IMR-90 (cell line): ENCODE measurements around the gene NPHS1. TPM values are rescaled to one million over a fixed set of nuclear protein-coding genes. Genes with fewer than 3 reads are reported as not detected.

ENCODE experiments used
- ATAC-seq: fragments of 200-7000 bp; cut with Tn5 transposase; 2 replicates; pipeline ENCODE4 v1.9.1; 2020; ENCODE audit warnings: low read depth, mild to moderate bottlenecking, moderate library complexity
- BruUV-seq: library from RNA; stranded (reverse); fragments of 400-500 nt; replicated peaks from 2 replicates; lab custom pipeline; 2021; lab: Mats Ljungman, UMichigan
- CTCF ChIA-PET: fragments of 300-600 bp; formaldehyde crosslinking; extraction: SDS; loops from one replicate; lab custom pipeline; 2021; ENCODE audit warnings: antibody characterized with exemption; lab: Yijun Ruan, JAX
- POLR2A ChIA-PET: fragments of 300-600 bp; sonication (Branson Sonifier 250); formaldehyde crosslinking; loops from one replicate; lab custom pipeline; 2022; ENCODE audit warnings: antibody characterized with exemption; ENCODE audit not compliant: unreplicated experiment; lab: Charles Lee
- DNase-seq: peaks from one replicate; pipeline ENCODE4 v3.0.0; 2013
- H2AFZ ChIP-seq: replicated peaks from 2 replicates; pipeline ENCODE3; 2013; ENCODE audit warnings: low read length, mild to moderate bottlenecking; ENCODE audit not compliant: poor library complexity
- H2AK5ac ChIP-seq: 2 replicates; pipeline ENCODE4 v1.6.1; 2013; ENCODE audit warnings: low read depth, low read length, inconsistent platforms
- H2AK9ac ChIP-seq: replicated peaks from 2 replicates; pipeline ENCODE3; 2013; ENCODE audit warnings: mild to moderate bottlenecking, low read depth, low read length, moderate library complexity; ENCODE audit not compliant: poor library complexity
- H2BK120ac ChIP-seq: 2 replicates; pipeline ENCODE4 v1.6.1; 2013; ENCODE audit warnings: low read depth, low read length, inconsistent platforms
- H2BK15ac ChIP-seq: 3 replicates; pipeline ENCODE4 v1.6.1; 2013; ENCODE audit warnings: low read depth, low read length, inconsistent platforms
- H2BK20ac ChIP-seq: 2 replicates; pipeline ENCODE4 v1.6.1; 2013; ENCODE audit warnings: low read depth, mild to moderate bottlenecking, inconsistent platforms, low read length, moderate library complexity
- H2BK5ac ChIP-seq: 2 replicates; pipeline ENCODE4 v1.6.1; 2013; ENCODE audit warnings: mild to moderate bottlenecking, low read depth, low read length, inconsistent platforms; ENCODE audit not compliant: poor library complexity, severe bottlenecking
- H3K14ac ChIP-seq: replicated peaks from 2 replicates; pipeline ENCODE4 v1.6.1; 2013; ENCODE audit warnings: low read depth, low read length, inconsistent platforms
- H3K18ac ChIP-seq: 2 replicates; pipeline ENCODE4 v1.6.1; 2013; ENCODE audit warnings: low read depth, low read length, control low read depth
- H3K23ac ChIP-seq: 2 replicates; pipeline ENCODE4 v1.6.1; 2013; ENCODE audit warnings: low read depth, low read length, inconsistent platforms
- H3K27ac ChIP-seq: 2 replicates; pipeline ENCODE4 v1.5.1; 2013; ENCODE audit warnings: mild to moderate bottlenecking, control low read depth, low read length; ENCODE audit not compliant: insufficient read depth
- H3K27me3 ChIP-seq: 2 replicates; pipeline ENCODE4 v1.6.1; 2013; ENCODE audit warnings: low read length; ENCODE audit not compliant: control insufficient read depth, insufficient read depth
- H3K36me3 ChIP-seq: 2 replicates; pipeline ENCODE4 v1.6.1; 2013; ENCODE audit warnings: low read length, mixed read lengths; ENCODE audit not compliant: control insufficient read depth, insufficient read depth
- H3K4ac ChIP-seq: 2 replicates; pipeline ENCODE4 v1.6.1; 2013; ENCODE audit warnings: low read depth, low read length, inconsistent platforms
- H3K4me1 ChIP-seq: 2 replicates; pipeline ENCODE4 v1.6.1; 2013; ENCODE audit warnings: low read length, mixed read lengths; ENCODE audit not compliant: control insufficient read depth, insufficient read depth
- H3K4me2 ChIP-seq: 2 replicates; pipeline ENCODE4 v1.6.1; 2013; ENCODE audit warnings: low read depth, mild to moderate bottlenecking, control low read depth, low read length, moderate library complexity
- H3K4me3 ChIP-seq: 2 replicates; pipeline ENCODE4 v1.5.1; 2013; ENCODE audit warnings: low read depth, mild to moderate bottlenecking, control low read depth, low read length, moderate library complexity; ENCODE audit not compliant: insufficient read depth
- H3K56ac ChIP-seq: 2 replicates; pipeline ENCODE4 v1.6.1; 2013; ENCODE audit warnings: low read length, inconsistent platforms; ENCODE audit not compliant: insufficient read depth; ENCODE audit errors: extremely low read depth
- H3K79me1 ChIP-seq, 2 experiments: 2 replicates each; pipeline ENCODE4 v1.6.1; 2013; ENCODE audit warnings: low read length in 2 of 2, inconsistent platforms in 1 of 2, low read depth in 1 of 2
- H3K9ac ChIP-seq: 2 replicates; pipeline ENCODE4 v1.6.1; 2013; ENCODE audit warnings: low read depth, low read length, control low read depth
- H3K9me1 ChIP-seq: 2 replicates; pipeline ENCODE4 v1.6.1; 2013; ENCODE audit warnings: low read length, inconsistent platforms; ENCODE audit not compliant: insufficient read depth
- H3K9me3 ChIP-seq: 2 replicates; pipeline ENCODE4 v1.6.1; 2013; ENCODE audit warnings: low read length; ENCODE audit not compliant: control insufficient read depth, insufficient read depth
- H4K20me1 ChIP-seq: 2 replicates; pipeline ENCODE4 v1.6.1; 2013; ENCODE audit warnings: low read length, inconsistent platforms; ENCODE audit not compliant: insufficient read depth
- H4K5ac ChIP-seq: 2 replicates; pipeline ENCODE4 v1.6.1; 2013; ENCODE audit warnings: mild to moderate bottlenecking, low read depth, low read length, control low read depth
- H4K8ac ChIP-seq, 2 experiments: 2 replicates each; pipeline ENCODE4 v1.6.1; 2013; ENCODE audit warnings: low read depth in 2 of 2, low read length in 2 of 2, control low read depth in 1 of 2, inconsistent platforms in 1 of 2
- H4K91ac ChIP-seq: 2 replicates; pipeline ENCODE4 v1.6.1; 2013; ENCODE audit warnings: low read depth, low read length, inconsistent platforms; ENCODE audit not compliant: insufficient read depth
- MAFK ChIP-seq: IDR thresholded peaks from 2 replicates; pipeline ENCODE4 v1.6.1; 2012; ENCODE audit warnings: low read depth, low read length, improper control_type of control experiment
- NFE2L2 ChIP-seq: fragments of 150-350 bp; IDR thresholded peaks from 2 replicates; pipeline ENCODE4 v1.6.1; 2016; ENCODE audit warnings: low read depth, mild to moderate bottlenecking, low read length
- POLR2A ChIP-seq: IDR thresholded peaks from 2 replicates; pipeline ENCODE4 v1.6.1; 2012; ENCODE audit warnings: mild to moderate bottlenecking, low read depth, low read length
- RFX5 ChIP-seq: IDR thresholded peaks from 2 replicates; pipeline ENCODE4 v1.8.0; 2012; ENCODE audit warnings: low read depth, mild to moderate bottlenecking, low read length, moderate library complexity
- WGBS, 2 experiments: methylation state at CpG; one replicate each; pipeline versions ENCODE4 v1.1.5 to v1.1.7; 2013; ENCODE audit warnings: missing lambda C conversion rate in 2 of 2; ENCODE audit not compliant: insufficient read length in 1 of 2; ENCODE audit errors: extremely low coverage in 2 of 2; 5-methylcytosine and 5-hydroxymethylcytosine counted together
- dilution Hi-C: fragments of 300-500 bp; cut with HindIII; formaldehyde crosslinking; loops from one replicate; pipeline ENCODE4 v1.14.3; 2018; ENCODE audit warnings: low sequenced_read_pairs; ENCODE audit not compliant: unreplicated experiment
- in situ Hi-C: fragments of 300-500 bp; cut with MboI; formaldehyde crosslinking; loops from 3 replicates; pipeline ENCODE4 v1.14.3; 2019; ENCODE audit warnings: low sequenced_read_pairs, inconsistent platforms, mixed read lengths
- intact Hi-C: fragments of 100-400 bp; cut with micrococcal nuclease; formaldehyde crosslinking; loops from 2 replicates; pipeline ENCODE4 v1.10.0; 2022
- polyA plus RNA-seq, 3 experiments: library from polyadenylated mRNA; depleted of rRNA; stranded (reverse); fragments of >200 nt; gene quantifications; 2 replicates each; pipeline ENCODE4 v1.2.3, GENCODE V29; 2012; ENCODE audit warnings: low replicate concordance in 1 of 3
- total RNA-seq: library from RNA; depleted of rRNA; stranded (reverse); fragments of >200 nt; gene quantifications from 2 replicates; pipeline ENCODE4 v1.2.3, GENCODE V29; 2012

Gene NPHS1
- total and polyA plus RNA-seq, 2 of the 4 experiments (the other 2 are of a cell fraction) = not detected

- TF ChIP-seq RFX5 (no peak), POLR2A (no peak), MAFK (no peak), NFE2L2 (no peak)
- no peak overlapping the region for H2BK20ac ChIP-seq
- intact Hi-C loops = no loop called here
These were observed 3.8 kb downstream of the NPHS1 start for GRCh38 chr19:35848486-35848885.

More at GRCh38 chr19:35848486-35848885, 3.8 kb downstream of the NPHS1 start:
- in situ Hi-C loops (no loop called here), dilution Hi-C loops (no loop called here)
- POLR2A ChIA-PET = no interaction called here
- no peaks in the 10 kb centered on the region for H3K79me1 ChIP-seq
- no peaks in the 10 kb centered on the region for H3K9me1 ChIP-seq
- no peak overlapping the region for H3K18ac ChIP-seq
- H3K9me3 ChIP-seq = peaks cover 7% of the 10 kb centered on the region; the same call in 1 of the 2 replicates
- H3K36me3 ChIP-seq = no peaks in the 10 kb centered on the region
- peaks cover 77% of the 10 kb centered on the region for H3K27me3 ChIP-seq
- no peak overlapping the region for H2AK9ac ChIP-seq
- CTCF ChIA-PET = no interaction called here
- H3K4ac ChIP-seq = no peak overlapping the region
- no CpG with 5 or more reads among the region's 8 CpGs for WGBS, 2 experiments
- no peak overlapping the region for H2BK5ac ChIP-seq
- DNase-seq = no peak
- no peak overlapping the region for H3K14ac ChIP-seq
- no peak overlapping the region for H2AFZ ChIP-seq
- no peak overlapping the region for H3K23ac ChIP-seq
- H2AK5ac ChIP-seq = no peak overlapping the region
- H3K27ac ChIP-seq = no peak overlapping the region
- no peak overlapping the region for H2BK120ac ChIP-seq
- no TSS peak for BruUV-seq
- H3K4me3 ChIP-seq = no peak overlapping the region
- H4K20me1 ChIP-seq = no peaks in the 10 kb centered on the region
- H3K9ac ChIP-seq = no peak overlapping the region
- no peak overlapping the region for H2BK15ac ChIP-seq
- H4K8ac ChIP-seq = no peak overlapping the region
- H3K4me1 ChIP-seq = peaks cover 4% of the 10 kb centered on the region; the same call in 1 of the 2 replicates
- H4K5ac ChIP-seq = no peak overlapping the region
- H3K4me2 ChIP-seq = no peak overlapping the region
- no peak overlapping the region for H4K91ac ChIP-seq
- no peak overlapping the region for H3K56ac ChIP-seq
- ATAC-seq = no peak
